C1 segment of cervical spinal cord (tissue), 14 donors: ENCODE results near the gene PLCG2.
"Not testable (repeated sequence)": the region's sequence is repeated elsewhere in the genome, so short reads cannot be mapped to it uniquely, and the experiment has no call there.

ENCODE experiments used
- DNase-seq, 14 donors: peaks; one replicate each; lab custom pipeline; 2025; lab: John Stamatoyannopoulos, UW

PLCG2 gene

DNA sequence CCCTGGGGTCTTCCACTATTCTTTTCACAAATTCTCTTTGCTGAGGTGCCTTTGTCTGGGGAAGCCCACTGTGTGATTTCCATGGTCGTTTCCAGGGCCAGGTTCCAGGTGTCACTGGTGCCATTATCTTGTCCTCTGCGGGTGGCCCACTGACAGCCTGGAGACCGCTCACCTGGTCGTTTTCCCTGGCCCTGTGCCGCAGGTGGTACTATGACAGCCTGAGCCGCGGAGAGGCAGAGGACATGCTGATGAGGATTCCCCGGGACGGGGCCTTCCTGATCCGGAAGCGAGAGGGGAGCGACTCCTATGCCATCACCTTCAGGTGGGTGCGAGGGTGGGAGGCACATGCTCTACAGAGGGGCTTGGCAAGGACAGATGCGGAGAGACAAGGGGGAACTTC is 133.3 kb downstream of the PLCG2 start:
- DNase-seq: no peak

DNA sequence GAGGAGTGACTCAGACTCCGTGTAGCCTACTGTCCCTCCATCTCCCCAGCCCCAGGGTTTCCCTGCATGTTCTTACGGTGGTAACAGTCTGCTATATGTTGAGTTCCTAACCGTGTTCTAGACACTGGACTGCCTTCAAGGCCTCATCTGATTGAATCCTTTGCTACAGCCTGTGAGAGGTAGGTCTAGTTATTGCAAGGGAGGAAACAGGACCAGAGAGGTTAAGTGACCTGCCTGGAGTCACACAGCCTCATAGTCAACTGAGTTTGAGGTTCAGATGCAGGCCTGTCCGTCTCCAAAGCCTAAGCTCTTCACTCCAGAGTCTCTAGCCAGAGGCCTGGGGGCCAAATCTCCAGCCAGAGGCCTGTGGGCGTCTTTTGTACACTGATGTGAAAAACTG is 134.1 kb downstream of the PLCG2 start:
- no peak for DNase-seq

DNA sequence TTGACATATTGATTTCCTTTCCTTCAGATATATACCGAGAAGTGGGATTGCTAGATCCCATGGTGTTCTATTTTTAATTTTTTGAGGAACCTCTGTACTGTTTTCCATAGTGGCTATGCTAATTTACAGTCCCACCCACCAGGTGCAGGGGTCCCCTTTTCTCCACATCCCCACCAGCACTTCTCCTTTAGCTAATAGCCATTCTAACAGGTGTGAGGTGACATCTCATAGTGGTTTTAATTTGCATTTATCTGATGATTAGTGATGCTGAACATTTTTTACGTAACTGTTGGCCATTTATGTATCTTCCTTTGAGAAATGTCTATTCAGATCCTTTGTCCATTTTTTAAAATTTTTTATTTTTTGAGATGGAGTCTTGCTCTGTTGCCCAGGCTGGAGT is 138.3 kb downstream of the PLCG2 start:
- no peak for DNase-seq

DNA sequence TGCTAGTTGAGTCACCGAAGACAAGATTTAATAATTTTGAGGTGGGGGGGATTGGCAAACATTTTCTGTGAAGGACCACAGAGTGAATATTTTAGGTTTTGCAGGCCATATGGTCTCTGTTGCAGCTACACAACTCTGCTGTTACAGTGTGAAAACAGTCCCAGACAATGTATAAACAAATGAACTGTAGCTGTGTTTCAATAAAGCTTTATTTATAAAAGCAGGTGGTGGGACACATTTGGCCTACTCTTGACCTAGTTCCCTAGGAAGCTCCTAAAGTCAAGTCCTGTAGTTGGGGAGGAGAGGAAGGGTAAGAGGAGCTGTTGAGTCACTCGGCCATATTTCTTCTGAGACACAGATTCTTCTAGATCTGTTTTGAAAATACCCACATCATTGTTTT is 139.8 kb downstream of the PLCG2 start:
- no peak for DNase-seq

DNA sequence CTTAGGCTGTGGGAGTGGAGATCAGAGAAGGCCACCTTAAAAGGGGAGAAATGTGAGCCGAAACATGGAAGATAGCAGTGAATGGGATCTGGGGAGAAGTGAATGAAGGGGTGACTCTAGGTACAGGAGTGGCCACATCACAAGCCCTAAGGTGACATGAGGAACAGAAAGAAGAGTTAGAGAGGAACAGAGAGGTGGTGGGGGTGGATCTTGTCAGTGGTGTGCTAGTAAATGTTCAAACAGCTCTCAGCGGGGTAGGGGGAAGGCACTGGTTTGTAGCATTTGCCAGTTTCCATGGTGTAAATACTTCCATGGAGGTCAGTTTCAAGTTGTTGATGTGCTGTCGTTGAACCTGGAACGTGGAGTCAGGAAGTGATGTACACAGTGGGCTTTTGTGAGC is 141.4 kb downstream of the PLCG2 start:
- DNase-seq: no peak

DNA sequence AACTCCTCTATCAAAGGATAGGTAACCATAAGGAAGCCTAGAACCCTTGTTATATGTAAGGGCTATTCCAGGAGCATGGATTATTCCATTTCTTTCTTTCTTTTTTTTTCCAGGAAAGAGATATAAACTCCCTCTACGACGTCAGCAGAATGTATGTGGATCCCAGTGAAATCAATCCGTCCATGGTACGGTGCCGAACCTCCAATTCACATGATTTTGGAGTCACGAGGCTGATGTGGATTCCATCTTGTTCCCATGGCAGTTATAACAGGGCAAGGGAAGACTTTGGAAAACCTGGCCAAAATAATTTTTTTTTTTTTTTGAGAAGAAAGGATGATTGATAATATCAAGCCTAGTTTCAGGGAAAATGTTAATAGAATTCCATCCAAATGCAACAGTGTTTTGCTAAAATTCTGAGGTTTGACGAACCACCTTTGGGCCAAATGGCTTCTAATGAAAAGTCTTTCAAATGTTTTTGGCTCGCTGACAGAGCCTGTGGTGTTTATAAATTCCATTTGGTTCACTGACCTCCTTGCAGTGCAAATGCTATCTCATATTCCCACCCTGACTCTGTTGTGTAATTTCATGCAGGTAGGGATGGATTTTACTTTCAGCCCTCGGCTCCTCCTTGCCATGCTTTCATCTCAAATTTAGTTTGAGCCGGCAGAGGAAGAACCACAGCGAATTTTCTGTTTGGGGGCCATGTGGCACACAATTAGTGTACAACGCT is 142.2 kb downstream of the PLCG2 start:
- no peak for DNase-seq

DNA sequence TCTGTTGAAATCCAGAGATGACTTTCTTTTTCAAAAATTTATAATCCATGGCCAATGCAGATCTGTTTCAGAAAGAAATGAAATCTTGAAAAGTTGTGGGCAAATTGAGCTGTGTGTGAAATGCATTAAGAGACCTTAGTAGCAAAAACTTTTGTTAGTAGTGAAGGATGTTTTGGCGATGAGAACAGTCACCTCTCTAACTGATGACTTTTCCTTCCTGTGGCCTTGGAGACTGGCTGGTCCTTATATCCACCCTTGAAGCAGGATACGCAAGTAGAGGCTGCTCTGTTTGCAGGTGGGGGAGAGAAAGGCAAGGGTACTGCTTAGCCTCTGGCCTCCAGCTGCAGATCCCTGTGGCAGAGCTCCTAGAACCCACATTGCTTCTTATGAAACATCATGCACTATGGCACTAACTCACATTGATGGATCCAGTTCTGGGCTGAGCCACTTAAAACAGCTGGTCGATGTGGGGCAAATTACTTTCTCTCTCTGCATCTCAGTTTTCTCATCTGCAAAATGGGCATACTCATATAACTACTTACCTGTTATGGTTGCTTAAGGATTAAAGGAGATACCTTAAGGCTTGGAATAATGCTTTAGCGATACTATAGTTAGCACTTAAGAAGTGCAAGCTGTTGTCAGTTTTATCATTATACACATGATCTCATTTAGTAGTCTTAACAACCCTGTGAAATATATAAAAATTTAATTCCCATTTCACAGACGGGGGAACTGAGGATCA is 142.9 kb downstream of the PLCG2 start:
- no peak for DNase-seq

DNA sequence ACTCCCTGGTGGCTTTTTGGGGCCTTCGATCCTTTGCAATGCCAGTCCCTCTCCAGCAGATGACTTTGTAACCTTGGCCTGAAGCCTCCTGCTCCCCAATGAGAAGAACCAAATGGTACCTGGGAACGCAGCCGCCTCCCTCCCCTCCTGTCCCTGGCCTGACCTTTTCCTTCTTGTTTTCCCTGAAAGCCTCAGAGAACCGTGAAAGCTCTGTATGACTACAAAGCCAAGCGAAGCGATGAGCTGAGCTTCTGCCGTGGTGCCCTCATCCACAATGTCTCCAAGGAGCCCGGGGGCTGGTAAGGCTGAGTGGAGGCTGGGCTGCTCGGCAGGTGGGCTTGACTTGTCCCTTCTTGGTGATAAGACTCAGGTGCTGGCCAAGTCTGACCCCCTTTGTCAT is 144.2 kb downstream of the PLCG2 start:
- no peak for DNase-seq

DNA sequence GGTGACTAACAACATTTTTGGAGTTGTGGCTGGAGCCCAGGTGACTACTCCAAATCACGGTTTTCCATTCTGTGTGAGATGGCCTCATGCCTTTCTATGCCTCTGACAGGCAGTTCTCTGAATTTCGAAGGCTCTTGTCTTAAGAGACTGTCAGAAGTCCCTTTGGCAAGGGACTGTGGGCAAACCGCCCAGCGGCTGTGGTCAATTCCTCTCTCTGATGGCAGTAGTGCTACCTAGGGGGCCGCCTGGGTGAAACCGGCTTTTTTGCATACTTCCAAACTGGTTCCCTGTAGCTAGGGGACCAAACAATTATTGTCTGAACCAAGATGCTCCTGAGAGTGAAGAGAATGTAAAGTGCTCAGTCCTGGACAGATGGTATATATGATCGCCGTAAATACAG is 145.9 kb downstream of the PLCG2 start:
- DNase-seq: peak in 4 of 14 donors; percentile 2 to 42 (median 16)

DNA sequence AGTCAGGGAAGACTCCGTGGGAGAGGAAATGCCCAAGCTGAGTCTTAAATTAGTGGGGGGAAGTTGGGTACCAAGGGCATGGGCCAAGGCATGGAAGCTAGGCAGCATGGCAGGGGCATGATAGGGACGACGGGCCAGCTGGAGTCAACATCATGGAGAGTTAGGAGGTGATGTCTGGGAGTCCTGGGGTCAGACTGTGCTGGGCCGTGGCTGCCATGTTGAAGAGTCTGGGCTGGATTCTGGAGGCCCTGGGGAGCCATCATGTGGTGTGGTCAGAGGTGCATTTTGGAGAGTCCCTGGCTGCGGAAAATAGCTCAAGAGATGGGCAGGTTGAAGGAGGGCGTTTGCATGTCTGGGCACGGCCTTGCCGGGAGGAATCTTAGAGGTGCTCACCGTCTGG is 146.9 kb downstream of the PLCG2 start:
- no peak for DNase-seq

DNA sequence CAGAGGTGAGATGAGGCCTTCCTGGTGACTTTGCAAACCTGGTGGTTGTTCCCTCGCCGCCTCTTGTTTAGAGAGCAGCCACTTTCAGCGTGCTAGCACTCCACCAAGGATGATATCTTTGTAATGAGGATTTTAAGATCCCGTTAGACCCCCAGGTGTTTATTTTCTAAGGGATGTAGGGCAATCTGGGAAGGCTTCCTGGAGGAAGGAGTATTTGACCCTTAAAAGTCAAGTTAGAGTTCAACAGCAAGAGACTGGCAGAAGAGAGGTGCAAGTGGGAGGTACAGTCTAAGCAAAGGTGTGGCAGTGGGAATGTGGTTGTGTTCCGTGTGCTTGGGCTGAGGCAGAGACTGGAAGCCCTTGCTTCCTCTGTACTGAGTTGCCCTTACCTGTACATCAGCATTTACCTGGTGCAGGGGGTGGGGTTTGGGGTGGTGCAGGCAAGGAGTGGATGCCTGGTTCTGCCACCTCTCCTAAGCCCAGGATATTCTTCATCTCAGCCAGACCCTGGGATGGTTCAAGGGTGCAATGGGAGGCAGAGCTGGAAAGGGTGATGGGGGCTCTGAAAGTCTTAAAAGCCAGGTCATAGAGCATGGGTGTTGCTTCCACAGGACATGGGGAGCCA is 148.6 kb downstream of the PLCG2 start:
- no peak for DNase-seq

DNA sequence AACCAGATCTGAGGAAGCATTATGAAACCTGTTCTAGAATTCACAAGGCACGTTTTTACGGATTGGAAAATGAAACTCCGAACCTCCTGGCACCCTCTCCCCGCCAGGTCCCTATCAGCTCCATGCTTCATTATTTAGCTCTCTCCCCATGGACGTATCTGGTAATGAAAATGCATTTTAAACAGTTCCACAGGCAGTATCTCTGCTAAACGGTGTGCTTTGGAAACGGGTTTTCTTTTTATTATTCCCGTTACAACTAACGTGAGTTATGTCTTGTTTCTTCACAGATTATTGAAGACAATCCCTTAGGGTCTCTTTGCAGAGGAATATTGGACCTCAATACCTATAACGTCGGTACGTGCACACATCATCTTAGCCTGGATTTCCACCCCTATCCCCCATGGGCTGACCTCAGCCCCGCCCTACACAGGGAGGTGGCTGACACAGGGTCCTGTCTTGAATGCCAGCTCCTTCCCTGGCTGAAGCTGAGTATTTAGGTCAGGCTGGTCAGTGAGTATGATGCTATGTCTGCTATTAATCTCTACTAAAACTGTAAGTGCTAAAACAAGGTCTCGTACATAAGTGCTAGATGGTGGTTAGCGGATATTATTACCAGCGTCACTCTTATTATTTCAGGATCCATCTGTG is 149.3 kb downstream of the PLCG2 start:
- no peak for DNase-seq

DNA sequence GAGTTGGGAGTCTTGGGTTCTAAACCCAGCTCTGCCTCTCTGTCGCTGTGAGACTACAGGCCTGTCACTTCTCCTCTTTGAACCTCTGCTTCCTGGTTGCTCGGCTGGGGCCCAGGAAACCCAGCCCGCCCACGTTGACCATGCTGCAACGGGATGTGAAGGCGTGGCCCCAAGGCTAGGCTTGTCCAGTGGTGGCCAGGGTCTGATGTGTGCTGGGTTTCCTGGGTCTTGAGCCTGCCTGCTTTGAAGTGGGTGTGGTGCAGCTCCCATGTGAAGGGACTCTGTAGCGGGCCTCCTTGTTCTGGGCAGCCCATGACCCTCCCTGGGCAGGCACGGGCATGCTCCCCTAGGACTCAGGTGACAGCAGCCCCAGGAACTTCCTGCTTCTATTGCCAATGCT is 149.9 kb downstream of the PLCG2 start:
- peak in 1 of 14 donors; percentile 4 for DNase-seq

DNA sequence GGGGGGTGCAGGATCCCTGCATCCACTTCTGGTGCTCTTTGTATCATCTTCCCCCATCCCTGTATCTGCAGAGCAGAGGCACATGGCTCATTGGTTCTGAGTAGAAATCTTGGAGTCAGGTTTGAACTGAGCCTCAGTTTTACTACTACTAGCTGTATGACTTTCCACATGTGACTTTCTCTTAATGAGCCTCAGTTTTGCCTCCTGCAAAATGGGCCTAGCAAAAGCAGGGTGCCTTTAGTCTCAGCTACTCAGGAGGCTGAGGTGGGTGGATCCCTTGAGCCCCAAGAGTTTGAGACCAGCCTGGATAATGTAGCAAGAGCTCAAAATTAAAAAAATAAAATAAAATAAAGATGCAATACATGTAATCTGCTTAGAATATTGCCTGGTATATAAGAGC is 150.8 kb downstream of the PLCG2 start:
- no peak for DNase-seq

DNA sequence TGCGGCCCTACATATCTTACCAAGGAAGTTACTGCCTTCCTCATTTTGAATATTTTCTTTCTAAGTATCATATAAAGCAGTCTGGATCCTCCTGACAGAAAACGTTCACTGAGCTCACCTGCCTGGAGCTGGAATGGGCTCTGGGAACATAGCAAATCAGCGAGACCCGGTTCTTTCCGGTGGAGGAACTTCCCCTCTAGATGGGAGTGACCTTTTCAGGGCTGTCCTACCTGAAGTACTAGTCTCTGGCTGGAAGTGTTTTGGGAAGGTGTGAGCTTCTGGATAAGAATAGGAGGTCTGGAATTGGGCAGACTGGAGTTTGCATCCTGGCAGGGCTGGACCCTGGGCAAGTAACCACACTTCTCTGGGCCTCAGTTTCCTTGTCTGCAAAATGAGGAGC is 152.8 kb downstream of the PLCG2 start:
- no peak for DNase-seq

DNA sequence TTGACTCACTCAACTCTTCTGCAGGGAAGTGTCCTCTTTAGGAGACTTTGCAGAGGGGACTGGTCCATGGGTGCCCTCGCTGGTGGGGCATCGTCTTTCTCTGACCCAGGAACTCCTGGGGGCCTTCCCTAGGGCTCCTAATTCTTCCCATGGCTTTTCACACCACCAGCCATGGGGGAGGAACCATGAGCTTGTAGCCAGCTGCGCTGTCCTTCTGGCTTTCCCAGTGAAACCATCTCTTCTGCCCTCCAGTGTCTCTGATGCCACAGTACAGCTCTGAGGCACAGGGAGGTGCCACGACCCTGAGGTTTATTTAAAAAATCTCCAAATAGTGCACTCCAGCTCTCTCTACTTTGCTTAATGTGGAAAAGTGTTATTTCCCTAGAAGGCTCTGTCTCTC is 153.6 kb downstream of the PLCG2 start:
- DNase-seq: no peak

DNA sequence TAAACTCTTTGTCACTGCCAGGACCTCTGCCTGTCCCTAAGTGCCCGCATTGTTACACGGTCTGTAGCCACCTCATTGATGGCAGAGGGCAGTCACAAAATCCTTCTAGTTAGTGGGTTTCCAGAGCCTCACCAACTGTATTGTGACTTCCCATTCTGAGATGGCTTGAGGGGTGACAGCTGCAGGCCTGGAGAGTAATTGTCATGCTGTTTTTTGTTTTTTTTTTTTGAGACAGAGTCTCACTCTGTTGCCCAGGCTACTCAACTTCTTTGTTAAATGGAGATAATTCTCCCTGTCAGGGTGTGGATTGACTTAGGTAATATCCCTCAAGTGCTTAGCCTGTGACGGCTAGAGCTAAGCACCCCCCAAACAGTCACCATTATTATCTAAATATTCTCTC is 154.3 kb downstream of the PLCG2 start:
- no peak for DNase-seq

DNA sequence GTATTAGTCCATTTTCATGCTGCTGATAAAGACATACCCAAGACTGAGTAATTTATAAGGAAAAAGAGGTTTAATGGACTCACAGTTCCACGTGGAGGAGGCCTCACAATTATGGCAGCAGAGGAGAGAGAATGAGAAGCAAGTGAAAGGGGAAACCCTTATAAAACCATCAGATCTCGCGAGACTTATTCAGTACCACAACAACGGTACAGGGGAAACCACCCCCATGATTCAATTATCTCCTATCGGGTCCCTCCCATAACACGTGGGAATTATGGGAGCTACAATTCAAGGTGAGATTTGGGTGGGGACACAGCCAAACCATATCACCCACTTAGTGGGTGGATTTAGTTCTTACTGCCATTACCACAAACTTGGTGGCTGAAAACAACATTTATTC is 155.6 kb downstream of the PLCG2 start:
- not testable (repeated sequence) for DNase-seq

DNA sequence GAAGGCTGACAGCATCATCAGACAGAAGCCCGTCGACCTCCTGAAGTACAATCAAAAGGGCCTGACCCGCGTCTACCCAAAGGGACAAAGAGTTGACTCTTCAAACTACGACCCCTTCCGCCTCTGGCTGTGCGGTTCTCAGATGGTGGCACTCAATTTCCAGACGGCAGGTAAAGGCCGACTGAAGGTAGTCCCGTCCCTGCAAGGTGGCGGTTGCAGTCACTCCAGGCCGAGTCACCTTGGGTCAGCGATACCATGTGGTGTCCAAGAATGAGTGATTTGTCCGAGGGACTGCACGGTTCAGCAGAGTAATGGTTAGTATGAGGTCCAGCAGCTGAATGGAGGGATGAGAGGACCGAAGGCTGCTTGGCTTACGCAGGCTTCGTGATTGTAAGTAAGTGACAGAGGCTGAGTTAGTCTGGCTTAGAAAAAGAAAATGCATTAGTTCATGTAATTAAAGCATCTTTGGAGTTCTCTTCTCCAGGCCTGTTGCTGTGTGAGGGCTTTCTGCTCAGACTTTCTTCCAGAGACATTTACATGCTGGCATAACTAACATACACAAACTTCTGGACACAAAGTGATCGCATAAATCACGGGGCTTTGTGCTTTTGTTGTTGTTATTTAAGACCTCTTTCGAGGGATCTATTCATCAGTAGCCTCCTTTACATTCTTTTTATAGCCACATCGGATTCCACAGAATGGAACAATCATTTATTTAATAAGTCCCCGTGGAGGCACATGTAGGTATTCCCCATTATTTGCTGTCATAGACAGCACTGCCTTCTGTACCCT is 157.3 kb downstream of the PLCG2 start:
- DNase-seq: no peak

DNA sequence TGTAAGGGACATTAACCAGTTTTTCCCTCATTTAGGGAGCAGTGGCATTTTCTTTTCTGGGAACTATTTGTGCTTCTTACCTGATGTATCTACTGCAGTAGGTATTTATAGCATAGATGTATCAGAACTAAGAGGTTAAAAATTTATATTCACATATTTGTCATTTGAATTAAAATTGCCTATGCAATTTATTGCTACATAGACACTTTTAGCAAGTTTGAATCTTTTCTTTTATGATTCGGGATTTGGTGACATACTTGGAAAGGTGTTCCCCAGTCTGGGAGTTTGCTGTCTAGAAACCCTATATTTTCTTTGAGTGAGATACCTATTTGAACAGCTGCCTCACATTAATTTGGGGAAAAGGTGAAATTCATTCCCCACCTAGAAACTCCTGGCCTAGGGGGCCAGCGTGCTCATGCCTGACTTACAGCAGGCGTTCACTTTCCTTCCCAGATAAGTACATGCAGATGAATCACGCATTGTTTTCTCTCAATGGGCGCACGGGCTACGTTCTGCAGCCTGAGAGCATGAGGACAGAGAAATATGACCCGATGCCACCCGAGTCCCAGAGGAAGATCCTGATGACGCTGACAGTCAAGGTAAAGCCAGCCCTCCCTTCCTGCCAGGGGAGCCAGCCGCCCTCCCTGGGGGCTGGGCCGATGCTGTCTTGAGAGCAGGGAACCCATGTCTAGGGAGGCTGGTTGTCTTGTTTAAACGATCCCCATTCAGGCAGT is 158.4 kb downstream of the PLCG2 start:
- DNase-seq: no peak
